Measurements from ENCODE around the gene RPL35.

RPL35 gene

GRCh38 chr9:124809211-124809610 lies 52.5 kb downstream of the RPL35 start:
- TF ChIP-seq GATA2 (IDR thresholded peaks at IDR 0.05; ENCODE audit: low read depth, low read length) (0 out of 2 replicates have a peak, but pooled peaks have one; percentile 19), GATA3 (IDR thresholded peaks at IDR 0.05; ENCODE audit: low read depth, low read length) (no peak)

- TF ChIP-seq GATA3 (IDR thresholded peaks at IDR 0.05; ENCODE audit: low read depth, low read length) = no peak
- TF ChIP-seq GATA2 (IDR thresholded peaks at IDR 0.05; ENCODE audit: low read depth, low read length) = no peak
Observed at GRCh38 chr9:124808246-124808956, 53.4 kb downstream of the RPL35 start.
